Skeletal muscle satellite cell (primary cell): ENCODE data around the gene RNU4-1.

Experiments used
- H3K27me3 ChIP-seq: 2 replicates; pipeline ENCODE4 v1.7.0; 2013; ENCODE audit warnings: low read length; ENCODE audit not compliant: control insufficient read depth, insufficient read depth
- H3K36me3 ChIP-seq: 2 replicates; pipeline ENCODE4 v1.7.0; 2013; ENCODE audit warnings: mild to moderate bottlenecking, control low read depth, low read length; ENCODE audit not compliant: insufficient read depth
- H3K4me1 ChIP-seq: 2 replicates; pipeline ENCODE4 v1.7.0; 2013; ENCODE audit warnings: low read length; ENCODE audit not compliant: control insufficient read depth, insufficient read depth
- H3K4me2 ChIP-seq: 2 replicates; pipeline ENCODE4 v1.7.0; 2013; ENCODE audit warnings: mild to moderate bottlenecking, low read length
- H3K4me3 ChIP-seq: 2 replicates; pipeline ENCODE4 v1.7.0; 2013; ENCODE audit warnings: low read length
- H3K9ac ChIP-seq: 2 replicates; pipeline ENCODE4 v1.7.0; 2013; ENCODE audit warnings: mild to moderate bottlenecking, low read depth, low read length, moderate library complexity
- H3K9me3 ChIP-seq: replicated peaks from 2 replicates; pipeline ENCODE4 v1.7.0; 2013; ENCODE audit warnings: mild to moderate bottlenecking, control low read depth, low read length

Gene RNU4-1

DNA sequence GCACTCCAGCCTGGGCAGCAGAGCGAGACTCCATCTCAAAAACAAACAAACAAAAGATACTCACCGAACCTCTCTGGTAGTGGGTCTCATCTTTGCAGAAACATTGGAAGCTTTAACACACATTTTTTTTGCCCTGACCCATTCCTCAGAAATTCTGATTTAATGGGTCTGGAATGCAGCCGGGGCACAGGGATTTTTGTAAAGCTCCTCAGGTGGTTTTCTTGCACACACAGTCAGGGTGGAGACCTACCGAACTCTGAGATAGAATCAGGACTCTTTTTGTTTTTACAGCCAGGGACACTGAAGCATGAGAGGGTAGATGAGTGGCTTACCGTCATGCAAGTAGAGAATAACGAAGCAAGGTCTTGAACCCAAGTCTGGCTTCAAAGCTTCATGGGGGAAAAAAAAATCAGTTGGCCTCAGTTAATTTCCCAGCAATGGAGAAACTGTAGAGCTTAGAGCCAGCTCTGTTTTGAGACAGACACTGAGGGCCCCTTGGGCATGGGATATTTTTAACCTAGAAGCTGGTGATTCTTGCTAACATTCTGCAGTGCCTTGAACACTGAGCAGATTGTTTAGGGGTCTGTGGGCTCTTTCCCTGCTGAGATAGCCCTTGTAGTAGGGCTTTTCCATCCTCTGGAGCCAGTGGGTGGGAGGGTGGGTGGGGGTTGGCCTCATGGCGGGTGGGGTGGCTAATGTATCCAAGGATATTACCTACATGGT, 6.1 kb downstream of the RNU4-1 start:
- no peak overlapping the region for H3K4me3 ChIP-seq

DNA sequence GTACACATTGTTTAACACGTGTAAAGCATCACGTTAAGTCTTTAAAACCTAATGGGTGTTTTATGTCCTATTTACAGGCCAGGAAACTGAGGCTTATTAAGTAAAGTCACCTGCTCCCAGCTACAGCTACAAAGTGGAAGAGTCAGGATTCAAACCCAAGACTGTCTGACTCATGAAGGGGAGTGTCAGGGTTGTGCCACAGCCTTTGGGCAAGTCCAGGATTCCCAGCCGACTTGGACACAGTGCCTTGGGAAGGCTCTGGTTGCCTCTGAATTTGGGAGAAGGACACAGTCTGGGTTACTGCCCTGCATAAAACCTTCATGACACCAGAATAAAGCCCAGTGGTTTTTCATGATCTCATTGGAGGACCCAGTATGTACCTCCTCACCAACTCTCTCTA, 8.7 kb downstream of the RNU4-1 start:
- Histone ChIP-seq H3K4me2 (no peak overlapping the region), H3K9me3 (no peaks in the 10 kb centered on the region), H3K9ac (no peak overlapping the region), H3K36me3 (no peaks in the 10 kb centered on the region), H3K27me3 (no peaks in the 10 kb centered on the region), H3K4me1 (no peaks in the 10 kb centered on the region), H3K4me3 (no peak overlapping the region)

More for the DNA sequence above, 6.1 kb downstream of the RNU4-1 start:
- H3K4me2 ChIP-seq: no peak overlapping the region
- no peaks in the 10 kb centered on the region for H3K36me3 ChIP-seq
- no peak overlapping the region for H3K9ac ChIP-seq
- H3K27me3 ChIP-seq: no peaks in the 10 kb centered on the region
- H3K4me1 ChIP-seq: peaks cover 7% of the 10 kb centered on the region
- no peaks in the 10 kb centered on the region for H3K9me3 ChIP-seq

- Histone ChIP-seq H3K4me2 (no peak overlapping the region), H3K4me3 (no peak overlapping the region), H3K9ac (no peak overlapping the region), H3K36me3 (no peaks in the 10 kb centered on the region), H3K4me1 (no peaks in the 10 kb centered on the region), H3K27me3 (no peaks in the 10 kb centered on the region), H3K9me3 (no peaks in the 10 kb centered on the region)
Measured at GRCh38 chr12:120283318-120283717, 9.7 kb downstream of the RNU4-1 start.

- Histone ChIP-seq H3K36me3 (no peaks in the 10 kb centered on the region), H3K4me2 (no peak overlapping the region), H3K27me3 (no peaks in the 10 kb centered on the region), H3K4me1 (peaks cover 4% of the 10 kb centered on the region), H3K9me3 (no peaks in the 10 kb centered on the region), H3K4me3 (no peak overlapping the region), H3K9ac (no peak overlapping the region)
Measured at GRCh38 chr12:120278137-120279069, 14.6 kb downstream of the RNU4-1 start.

DNA sequence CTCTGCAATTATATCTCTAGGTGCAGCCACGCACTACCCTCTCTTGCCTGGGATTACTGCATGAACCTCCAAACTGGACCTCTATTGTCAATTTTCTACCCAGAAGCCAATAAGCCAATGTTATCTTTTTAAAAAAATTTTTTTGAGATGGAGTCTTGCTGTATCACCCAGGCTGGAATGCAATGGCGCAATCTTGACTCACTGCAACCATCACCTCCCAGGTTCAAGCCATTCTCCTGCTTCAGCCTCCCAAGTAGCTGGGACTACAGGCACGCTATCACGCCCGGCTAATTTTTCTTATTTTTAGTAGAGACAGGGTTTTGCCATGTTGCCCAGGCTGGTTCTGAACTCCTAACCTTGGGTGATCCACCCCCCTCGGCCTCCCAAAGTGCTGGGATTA, 16.3 kb downstream of the RNU4-1 start:
- H3K4me2 ChIP-seq: no peak overlapping the region
- peaks cover 4% of the 10 kb centered on the region for H3K4me1 ChIP-seq
- H3K36me3 ChIP-seq: no peaks in the 10 kb centered on the region
- H3K4me3 ChIP-seq: no peak overlapping the region
- H3K27me3 ChIP-seq: no peaks in the 10 kb centered on the region
- no peaks in the 10 kb centered on the region for H3K9me3 ChIP-seq
- no peak overlapping the region for H3K9ac ChIP-seq

- Histone ChIP-seq H3K9ac (no peak overlapping the region), H3K9me3 (no peaks in the 10 kb centered on the region), H3K36me3 (peaks cover 22% of the 10 kb centered on the region), H3K4me3 (no peak overlapping the region), H3K27me3 (no peaks in the 10 kb centered on the region), H3K4me2 (no peak overlapping the region), H3K4me1 (peaks cover 8% of the 10 kb centered on the region)
Measured at GRCh38 chr12:120267736-120268135, 25.3 kb downstream of the RNU4-1 start.

DNA sequence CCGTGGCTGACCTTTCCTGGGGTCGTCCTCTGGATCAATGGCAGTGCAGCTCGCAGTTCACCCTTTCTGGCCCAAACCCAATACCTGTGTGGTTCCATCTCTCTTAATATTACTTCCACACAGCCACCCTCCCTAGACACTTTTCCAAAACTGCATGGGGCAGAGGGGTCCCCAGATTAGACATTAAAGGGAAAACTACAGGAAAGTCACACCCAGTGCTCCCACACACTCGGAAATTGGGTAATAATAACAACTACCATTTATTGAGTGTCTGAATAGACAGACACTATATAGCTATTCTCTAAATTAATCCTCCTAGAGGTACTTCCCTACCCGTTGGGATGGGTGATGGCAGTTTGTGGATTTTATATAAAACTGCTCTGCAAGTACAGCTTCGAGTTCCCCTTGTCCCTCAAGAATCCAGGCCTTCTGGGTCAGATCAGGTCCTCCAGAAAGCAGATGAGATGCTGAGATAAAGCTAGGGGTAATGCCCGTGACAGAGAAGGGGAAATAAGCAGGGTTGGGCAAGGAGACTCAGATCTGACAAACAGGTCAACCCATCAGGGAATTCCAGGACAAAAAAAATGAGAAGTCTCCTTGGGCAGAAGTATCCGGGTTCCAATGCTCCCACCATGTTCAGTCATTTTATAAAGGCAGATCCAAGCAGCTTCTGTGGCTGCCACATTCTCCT, 26.7 kb downstream of the RNU4-1 start:
- peaks cover 33% of the 10 kb centered on the region for H3K36me3 ChIP-seq
- peaks cover 22% of the 10 kb centered on the region for H3K4me1 ChIP-seq
- no peaks in the 10 kb centered on the region for H3K9me3 ChIP-seq
- H3K4me3 ChIP-seq: no peak overlapping the region
- H3K9ac ChIP-seq: no peak overlapping the region
- no peak overlapping the region for H3K4me2 ChIP-seq
- H3K27me3 ChIP-seq: no peaks in the 10 kb centered on the region

- no peaks in the 10 kb centered on the region for H3K9me3 ChIP-seq
- H3K4me3 ChIP-seq: peak within 1 kb of the TSS; percentile 87
- peak within 1 kb of the TSS; percentile 85 for H3K9ac ChIP-seq
- H3K4me1 ChIP-seq: peaks cover 28% of the 10 kb centered on the region
- H3K4me2 ChIP-seq: peak within 1 kb of the TSS; percentile 97
- H3K27me3 ChIP-seq: no peaks in the 10 kb centered on the region
- H3K36me3 ChIP-seq: peaks cover 39% of the 10 kb centered on the region
Measured at GRCh38 chr12:120265473-120266179, 27.4 kb downstream of the RNU4-1 start, which contains the start of gene PXN. PXN (minus strand) TSS chr12:120265730; CDS start chr12:120265629, 101 bp downstream.

- Histone ChIP-seq H3K9me3 (no peaks in the 10 kb centered on the region), H3K27me3 (no peaks in the 10 kb centered on the region), H3K9ac (peak overlapping the region; percentile 85), H3K36me3 (peaks cover 42% of the 10 kb centered on the region), H3K4me2 (peak overlapping the region; percentile 97), H3K4me1 (peaks cover 32% of the 10 kb centered on the region), H3K4me3 (peak overlapping the region; percentile 87)
Measured at GRCh38 chr12:120264904-120265472, 28.0 kb downstream of the RNU4-1 start.

DNA sequence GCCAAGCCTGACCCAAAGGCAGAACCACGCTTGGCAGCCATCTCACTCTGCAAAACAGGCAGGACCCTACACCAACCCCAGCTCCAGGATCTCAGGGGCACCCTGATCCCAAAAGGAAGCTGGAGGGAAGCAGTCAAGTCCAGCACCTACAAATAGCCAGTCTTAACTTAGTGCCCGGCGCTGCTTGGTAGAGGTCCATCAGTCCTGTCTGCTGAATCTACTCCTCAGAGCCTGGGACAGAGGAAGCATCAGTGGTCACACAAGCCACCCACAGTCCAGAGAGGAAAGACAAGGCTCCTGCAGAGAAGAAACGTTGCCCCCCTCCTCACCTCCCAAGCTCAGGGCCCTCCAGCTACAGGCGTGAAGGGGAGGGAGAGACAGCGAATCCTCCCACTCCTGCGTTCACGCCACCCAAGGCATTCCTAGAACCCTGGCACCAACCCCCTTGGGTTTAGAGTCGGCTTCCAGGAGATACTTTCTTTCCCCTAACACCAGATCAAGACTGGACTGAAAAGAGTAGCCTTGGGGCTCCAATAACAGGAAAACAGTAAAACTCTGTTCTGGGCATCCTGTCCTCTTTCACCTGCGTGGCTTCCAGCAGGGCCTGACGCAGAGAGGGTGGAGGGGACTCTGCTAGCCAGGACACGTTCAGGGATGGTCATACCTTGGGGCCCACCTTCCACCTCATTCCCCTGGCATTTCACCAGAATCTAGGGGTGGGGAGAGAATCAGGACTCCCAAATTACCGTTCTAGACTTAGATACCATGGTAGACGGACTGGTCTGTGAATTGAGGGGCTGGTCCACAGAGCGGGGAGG, 28.7 kb downstream of the RNU4-1 start:
- H3K4me3 ChIP-seq: peak overlapping the region; percentile 87
- peaks cover 49% of the 10 kb centered on the region for H3K36me3 ChIP-seq
- peaks cover 39% of the 10 kb centered on the region for H3K4me1 ChIP-seq
- H3K27me3 ChIP-seq: no peaks in the 10 kb centered on the region
- no peaks in the 10 kb centered on the region for H3K9me3 ChIP-seq
- peak overlapping the region; percentile 97 for H3K4me2 ChIP-seq
- H3K9ac ChIP-seq: peak overlapping the region; percentile 85
